Breast epithelium (tissue), 3 donors: Measurements from ENCODE around the gene HMGA1.

ENCODE experiments used
- CTCF ChIP-seq, 3 donors: fragments of 450-650 bp; IDR thresholded peaks; one replicate each; pipeline ENCODE4 v1.5.1; 2016 to 2017; ENCODE audit warnings: antibody characterized with exemption in 3 of 3, mild to moderate bottlenecking in 3 of 3, moderate library complexity in 3 of 3
- POLR2A ChIP-seq: fragments of 450-650 bp; IDR thresholded peaks from one replicate; pipeline ENCODE4 v1.6.1; 2016; ENCODE audit warnings: antibody characterized with exemption, mild to moderate bottlenecking, moderate library complexity
- POLR2AphosphoS5 ChIP-seq, 3 donors: sonication (generic); formaldehyde crosslinking; IDR thresholded peaks; one replicate each; pipeline ENCODE4 v1.6.1; 2017; ENCODE audit warnings: antibody characterized with exemption in 3 of 3

GRCh38 chr6:34189806-34190503 is 46.7 kb upstream of the HMGA1 start:
- TF ChIP-seq CTCF (IDR thresholded peaks at IDR 0.05) = no peak
- no peak for TF ChIP-seq POLR2AphosphoS5 (IDR thresholded peaks at IDR 0.05)
- TF ChIP-seq POLR2A = no peak
